Measurements from ENCODE around the gene DSCAML1. TPM values are rescaled to one million over a fixed set of nuclear protein-coding genes. Genes with fewer than 3 reads are reported as not detected.
"Not testable (repeated sequence)": the region's sequence is repeated elsewhere in the genome, so short reads cannot be mapped to it uniquely, and the experiment has no call there.

The DSCAML1 gene
- total RNA-seq, 4 donors from 2014 or later, result 0.29 to 29.1 (median 3.4) TPM

DNA sequence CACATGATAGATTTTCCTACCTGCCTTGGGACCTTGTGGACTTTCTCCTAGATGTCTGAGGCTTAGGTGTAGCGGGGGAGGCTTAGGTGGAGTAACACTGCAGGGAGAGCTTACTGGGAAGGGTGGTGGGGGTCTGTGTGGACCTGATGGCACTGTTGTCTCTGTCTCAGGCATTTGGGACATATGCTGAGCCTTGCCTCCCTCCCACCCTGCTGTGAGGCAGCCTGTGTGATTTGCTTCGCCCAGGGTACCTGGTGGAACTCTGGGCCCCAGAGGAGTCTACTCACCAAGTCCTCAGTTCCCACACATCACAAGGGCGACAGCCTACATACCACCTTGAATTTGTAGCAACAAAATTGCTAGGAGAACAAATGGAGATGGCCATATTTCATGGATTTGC, 388.7 kb downstream of the DSCAML1 start:
- Histone ChIP-seq H3K4me1 (no peaks in the 10 kb centered on the region), H3K9me3 (peaks cover 0 to 3% of the 10 kb centered on the region in 2 donors), H3K27me3 (no peaks in the 10 kb centered on the region), H3K36me3 (no peaks in the 10 kb centered on the region), H3K27ac (no peak overlapping the region), H3K4me3 (no peak overlapping the region)
- TF ChIP-seq POLR2A (IDR thresholded peaks at IDR 0.05), result no peak
- TF ChIP-seq, protein P1, sequence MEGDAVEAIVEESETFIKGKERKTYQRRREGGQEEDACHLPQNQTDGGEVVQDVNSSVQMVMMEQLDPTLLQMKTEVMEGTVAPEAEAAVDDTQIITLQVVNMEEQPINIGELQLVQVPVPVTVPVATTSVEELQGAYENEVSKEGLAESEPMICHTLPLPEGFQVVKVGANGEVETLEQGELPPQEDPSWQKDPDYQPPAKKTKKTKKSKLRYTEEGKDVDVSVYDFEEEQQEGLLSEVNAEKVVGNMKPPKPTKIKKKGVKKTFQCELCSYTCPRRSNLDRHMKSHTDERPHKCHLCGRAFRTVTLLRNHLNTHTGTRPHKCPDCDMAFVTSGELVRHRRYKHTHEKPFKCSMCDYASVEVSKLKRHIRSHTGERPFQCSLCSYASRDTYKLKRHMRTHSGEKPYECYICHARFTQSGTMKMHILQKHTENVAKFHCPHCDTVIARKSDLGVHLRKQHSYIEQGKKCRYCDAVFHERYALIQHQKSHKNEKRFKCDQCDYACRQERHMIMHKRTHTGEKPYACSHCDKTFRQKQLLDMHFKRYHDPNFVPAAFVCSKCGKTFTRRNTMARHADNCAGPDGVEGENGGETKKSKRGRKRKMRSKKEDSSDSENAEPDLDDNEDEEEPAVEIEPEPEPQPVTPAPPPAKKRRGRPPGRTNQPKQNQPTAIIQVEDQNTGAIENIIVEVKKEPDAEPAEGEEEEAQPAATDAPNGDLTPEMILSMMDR (IDR thresholded peaks at IDR 0.05), result no peak
- no peak for DNase-seq
- intact Hi-C loops (cut with DNase I; ENCODE audit: low total_unique reads), result no loop called here

DNA sequence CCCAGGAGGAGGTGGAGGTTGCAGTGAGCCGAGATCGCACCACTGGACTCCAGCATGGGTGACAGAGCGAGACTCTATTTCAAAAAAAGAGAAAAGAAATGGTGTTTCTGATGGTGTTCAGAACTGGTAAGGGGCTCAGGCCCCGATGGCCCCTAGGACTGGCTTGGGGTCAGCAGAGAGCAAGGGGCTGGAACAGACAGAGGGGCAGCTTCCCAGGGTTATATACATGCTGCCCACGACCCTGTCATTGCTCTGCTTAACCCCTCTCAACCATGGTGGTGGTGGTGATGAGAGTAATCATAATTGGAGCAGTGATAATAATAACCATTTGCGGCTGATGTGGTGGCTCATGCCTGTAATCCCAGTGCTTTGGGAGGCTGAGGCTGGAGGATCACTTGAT, 390.0 kb downstream of the DSCAML1 start:
- Histone ChIP-seq H3K27ac (no peak overlapping the region), H3K4me3 (no peak overlapping the region), H3K9me3 (peaks cover 0 to 3% of the 10 kb centered on the region in 2 donors), H3K36me3 (no peaks in the 10 kb centered on the region), H3K27me3 (no peaks in the 10 kb centered on the region), H3K4me1 (no peaks in the 10 kb centered on the region)
- TF ChIP-seq, protein P1 (IDR thresholded peaks at IDR 0.05), result no peak
- TF ChIP-seq POLR2A (IDR thresholded peaks at IDR 0.05), result no peak
- intact Hi-C loops (cut with DNase I; ENCODE audit: low total_unique reads), result no loop called here
- no peak for DNase-seq

DNA sequence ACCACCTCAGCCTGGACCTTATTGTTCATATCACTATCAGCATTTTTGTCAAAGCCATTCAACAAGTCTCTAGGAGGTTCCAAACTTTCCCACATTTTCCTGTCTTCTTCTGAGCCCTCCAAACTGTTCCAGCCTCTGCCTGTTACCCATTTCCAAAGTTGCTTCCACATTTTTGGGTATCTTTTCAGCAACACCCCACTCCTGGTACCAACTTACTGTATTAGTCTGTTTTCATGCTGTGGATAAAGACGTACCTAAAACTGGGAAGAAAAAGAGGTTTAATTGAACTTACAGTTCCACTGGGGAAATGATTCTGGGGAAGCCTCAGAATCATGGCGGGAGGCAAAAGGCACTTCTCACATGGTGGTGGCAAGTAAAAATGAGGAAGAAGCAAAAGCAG, 391.1 kb downstream of the DSCAML1 start:
- H3K9me3 ChIP-seq; intact Hi-C loops (cut with DNase I; ENCODE audit: low total_unique reads); H3K4me3 ChIP-seq; H3K27me3 ChIP-seq; H3K27ac ChIP-seq; DNase-seq; H3K36me3 ChIP-seq; H3K4me1 ChIP-seq: not testable (repeated sequence)

DNA sequence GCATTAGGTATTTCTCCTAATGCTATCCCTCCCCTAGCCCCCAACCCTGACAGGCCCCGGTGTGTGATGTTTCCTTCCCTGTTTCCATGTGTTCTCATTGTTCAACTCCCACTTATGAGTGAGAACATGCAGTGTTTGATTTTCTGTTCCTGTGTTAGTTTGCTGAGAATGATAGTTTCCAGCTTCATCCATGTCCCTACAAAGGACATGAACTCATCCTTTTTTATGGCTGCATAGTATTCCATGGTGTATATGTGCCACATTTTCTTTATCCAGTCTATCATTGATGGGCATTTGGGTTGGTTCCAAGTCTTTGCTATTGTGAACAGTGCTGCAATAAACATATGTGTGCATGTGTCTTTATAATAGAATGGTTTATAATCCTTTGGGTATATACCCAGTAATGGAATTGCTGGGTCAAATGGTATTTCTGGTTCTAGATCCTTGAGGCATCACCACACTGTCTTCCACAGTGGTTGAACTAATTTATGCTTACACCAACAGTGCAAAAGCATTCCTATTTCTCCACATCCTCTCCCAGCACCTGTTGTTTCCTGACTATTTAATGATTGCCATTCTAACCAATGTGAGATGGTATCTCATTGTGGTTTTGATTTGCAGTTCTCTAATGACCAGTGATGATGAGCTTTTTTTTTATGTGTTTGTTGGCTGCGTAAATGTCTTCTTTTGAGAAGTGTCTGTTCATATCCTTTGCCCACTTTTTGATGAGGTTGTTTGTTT, 397.7 kb downstream of the DSCAML1 start:
- H3K27me3 ChIP-seq; intact Hi-C loops (cut with DNase I; ENCODE audit: low total_unique reads); H3K9me3 ChIP-seq; H3K4me3 ChIP-seq; H3K27ac ChIP-seq; DNase-seq; H3K4me1 ChIP-seq; H3K36me3 ChIP-seq: not testable (repeated sequence)

DNA sequence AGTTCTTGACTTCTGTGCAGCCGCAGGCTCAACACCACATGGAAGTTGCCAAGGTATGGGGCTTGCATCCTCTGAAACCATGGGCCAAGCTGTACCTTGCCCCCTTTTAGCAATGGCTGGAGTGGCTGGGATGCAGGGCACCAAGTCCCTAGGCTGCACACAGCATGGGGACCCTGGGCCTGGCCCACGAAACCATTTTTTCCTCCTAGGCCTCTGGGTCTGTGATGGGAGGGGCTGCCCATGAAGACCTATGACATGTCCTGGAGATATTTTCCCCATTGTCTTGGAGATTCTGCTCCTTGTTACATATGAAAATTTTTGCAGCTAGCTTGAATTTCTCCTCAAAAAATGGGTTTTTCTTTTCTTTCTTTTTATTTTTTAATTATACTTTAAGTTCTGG, 398.4 kb downstream of the DSCAML1 start:
- H3K9me3 ChIP-seq; intact Hi-C loops (cut with DNase I; ENCODE audit: low total_unique reads); H3K27me3 ChIP-seq; H3K27ac ChIP-seq; H3K36me3 ChIP-seq; DNase-seq; H3K4me3 ChIP-seq; H3K4me1 ChIP-seq: not testable (repeated sequence)

DNA sequence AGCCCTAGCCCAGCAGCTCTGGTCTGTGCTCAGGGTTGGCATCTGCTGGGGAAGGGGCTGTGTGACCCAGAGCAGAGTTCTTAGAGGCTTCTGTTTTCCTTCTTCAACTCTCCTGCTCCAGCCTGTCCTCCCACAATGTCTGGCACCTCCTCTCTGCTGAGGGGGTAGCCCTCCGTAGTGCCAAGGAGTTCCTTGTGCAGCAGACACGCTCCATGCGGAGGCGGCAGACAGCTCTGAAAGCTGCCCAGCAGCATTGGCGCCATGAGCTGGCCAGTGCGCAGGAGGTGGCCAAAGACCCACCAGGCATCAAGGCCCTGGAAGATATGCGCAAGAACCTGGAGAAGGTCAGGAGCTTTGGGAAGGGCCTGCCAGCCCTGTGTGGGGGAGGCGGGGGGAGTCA, 400.0 kb downstream of the DSCAML1 start:
- Histone ChIP-seq H3K27me3 (no peaks in the 10 kb centered on the region), H3K36me3 (no peaks in the 10 kb centered on the region), H3K9me3 (no peaks in the 10 kb centered on the region), H3K27ac (no peak overlapping the region), H3K4me3 (no peak overlapping the region), H3K4me1 (no peaks in the 10 kb centered on the region)
- TF ChIP-seq, protein P1 (IDR thresholded peaks at IDR 0.05), result no peak
- no peak for TF ChIP-seq POLR2A (IDR thresholded peaks at IDR 0.05)
- intact Hi-C loops (cut with DNase I; ENCODE audit: low total_unique reads), result no loop called here
- DNase-seq, result no peak

DNA sequence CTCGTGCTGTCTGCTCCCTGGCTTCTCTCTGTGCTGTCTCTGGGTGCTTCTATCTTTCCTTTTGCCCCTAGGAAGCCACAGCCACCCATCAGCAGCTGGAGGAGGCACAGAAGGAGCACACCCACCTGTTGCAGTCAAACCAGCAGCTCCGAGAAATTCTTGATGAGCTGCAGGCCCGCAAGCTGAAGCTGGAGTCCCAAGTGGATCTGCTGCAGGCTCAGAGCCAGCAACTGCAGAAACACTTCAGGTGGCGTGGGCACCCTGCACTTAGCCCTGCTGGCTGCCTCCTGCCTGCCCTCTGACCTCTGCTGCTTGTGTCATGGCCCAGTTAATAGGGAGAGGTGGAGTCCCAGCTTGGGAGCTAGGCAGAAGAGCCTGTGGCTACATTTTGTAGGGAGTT, 401.5 kb downstream of the DSCAML1 start:
- H3K36me3 ChIP-seq, result no peaks in the 10 kb centered on the region
- no peak overlapping the region for H3K4me3 ChIP-seq
- no peaks in the 10 kb centered on the region for H3K4me1 ChIP-seq
- no peak overlapping the region for H3K27ac ChIP-seq
- intact Hi-C loops (cut with DNase I; ENCODE audit: low total_unique reads), result no loop called here
- TF ChIP-seq, protein P1 (IDR thresholded peaks at IDR 0.05), result no peak
- no peak for TF ChIP-seq POLR2A (IDR thresholded peaks at IDR 0.05)
- no peaks in the 10 kb centered on the region for H3K9me3 ChIP-seq
- no peak for DNase-seq
- H3K27me3 ChIP-seq, result no peaks in the 10 kb centered on the region

Measured in uterus (tissue), 4 donors.